Kidney (tissue), 14 donors: ENCODE results near the gene SHROOM2. TPM values are rescaled to one million over a fixed set of nuclear protein-coding genes. Genes with fewer than 3 reads are reported as not detected.
"Not testable (repeated sequence)": the region's sequence is repeated elsewhere in the genome, so short reads cannot be mapped to it uniquely, and the experiment has no call there.

ENCODE experiments used
- DNase-seq, 5 donors: peaks; one replicate each; pipeline ENCODE4 v3.0.0-alpha.2; 2013 to 2020
- FAIRE-seq: peaks from 2 replicates; lab custom pipeline; 2012; peaks lifted over from hg19 to GRCh38; lab: Jason Lieb, UNC
- H3K27ac ChIP-seq, 2 donors: one replicate each; pipeline ENCODE4 v1.7.0; 2013; ENCODE audit warnings: low read depth in 2 of 2, low read length in 2 of 2, inconsistent platforms in 1 of 2
- H3K27me3 ChIP-seq: one replicate; pipeline ENCODE4 v1.7.1; 2013; ENCODE audit warnings: low read length, inconsistent platforms; ENCODE audit not compliant: control insufficient read depth, insufficient read depth
- H3K36me3 ChIP-seq, 3 donors: one replicate each; pipeline versions ENCODE4 v1.7.0 to v1.7.1; 2013; ENCODE audit warnings: low read length in 3 of 3, control low read depth in 1 of 3, inconsistent platforms in 1 of 3; ENCODE audit not compliant: insufficient read depth in 3 of 3, control insufficient read depth in 2 of 3
- H3K4me1 ChIP-seq, 3 donors: one replicate each; pipeline versions ENCODE4 v1.7.0 to v1.7.1; 2013; ENCODE audit warnings: low read length in 3 of 3, inconsistent platforms in 1 of 3, low read depth in 1 of 3; ENCODE audit not compliant: control insufficient read depth in 2 of 3, insufficient read depth in 2 of 3
- H3K4me3 ChIP-seq, 3 donors: one replicate each; pipeline versions ENCODE4 v1.7.0 to v1.8.1; 2013; ENCODE audit warnings: low read length in 3 of 3, control low read depth in 1 of 3, inconsistent platforms in 1 of 3
- H3K9ac ChIP-seq, 3 donors: one replicate each; pipeline versions ENCODE4 v1.7.0 to v1.7.1; 2013; ENCODE audit warnings: low read length in 3 of 3, control low read depth in 1 of 3, inconsistent platforms in 1 of 3
- H3K9me3 ChIP-seq, 3 donors: one replicate each; pipeline versions ENCODE4 v1.7.0 to v1.7.1; 2013; ENCODE audit warnings: low read length in 3 of 3, control low read depth in 1 of 3, inconsistent platforms in 1 of 3; ENCODE audit not compliant: control insufficient read depth in 2 of 3, insufficient read depth in 1 of 3
- CTCF ChIP-seq: IDR thresholded peaks from 3 replicates; pipeline ENCODE4 v1.5.1; 2012; ENCODE audit warnings: mild to moderate bottlenecking, moderate library complexity, borderline replicate concordance; ENCODE audit not compliant: insufficient read depth; ENCODE audit errors: extremely low read depth
- intact Hi-C: fragments of 100-400 bp; cut with DNase I; formaldehyde crosslinking; loops from one replicate; pipeline ENCODE4 v1.11.1; 2022
- polyA plus RNA-seq: library from polyadenylated mRNA; stranded (reverse); fragments of 350-450 nt; fragmentation: Illumina TruSeq; extraction: RNeasy Lipid Tissue Mini Kit (QIAGEN cat#74804); gene quantifications from one replicate; pipeline ENCODE4 v1.2.3, GENCODE V29; 2014; ENCODE audit warnings: low read depth, low replicate concordance; ENCODE audit not compliant: insufficient read depth
- total RNA-seq: library from RNA; stranded (reverse); fragmentation: NEBNext Ultra II Directional; extraction: Animal tissue kit (Norgen Biotek cat#: 25700); gene quantifications from one replicate; pipeline ENCODE4 v1.2.1, GENCODE V29; 2021
- donor health status: control.
- donor health status: control.
- donor health status: control.
- donor health status: control.
- donor health status: control.
- donor health status: DM: yes; HTN: yes; CAD: no.
- donor health status: Normal renal cell carcinoma (clear cell type).

Gene SHROOM2
- total and polyA plus RNA-seq, 2 donors from 2014 or later = 3.5 to 11.8 TPM

GRCh38 chrX:9855561-9856283, 69.5 kb downstream of the SHROOM2 start:
- Histone ChIP-seq H3K9ac (peak overlapping the region in 1 of 3 donors; percentile 3), H3K4me3 (peak overlapping the region in 1 of 3 donors; percentile 25), H3K9me3 (no peaks in the 10 kb centered on the region), H3K36me3 (no peaks in the 10 kb centered on the region), H3K27me3 (no peaks in the 10 kb centered on the region), H3K4me1 (peaks cover 0 to 7% (median 0%) of the 10 kb centered on the region in 3 donors), H3K27ac (no peak overlapping the region)
- DNase-seq = peak in 1 of 5 donors; percentile 63
- peak; percentile 3 for FAIRE-seq
- no peak for TF ChIP-seq CTCF
- intact Hi-C loops = no loop called here

GRCh38 chrX:9856588-9856987, 70.4 kb downstream of the SHROOM2 start:
- Histone ChIP-seq H3K9me3 (no peaks in the 10 kb centered on the region), H3K27ac (no peak overlapping the region), H3K4me3 (no peak overlapping the region), H3K36me3 (no peaks in the 10 kb centered on the region), H3K27me3 (no peaks in the 10 kb centered on the region), H3K9ac (no peak overlapping the region), H3K4me1 (peaks cover 0 to 7% (median 0%) of the 10 kb centered on the region in 3 donors)
- intact Hi-C loops = no loop called here
- TF ChIP-seq CTCF = no peak
- DNase-seq (no peak), FAIRE-seq (no peak)

GRCh38 chrX:9857575-9858474, 71.6 kb downstream of the SHROOM2 start:
- no peak overlapping the region for H3K9ac ChIP-seq
- FAIRE-seq = no peak
- no peaks in the 10 kb centered on the region for H3K9me3 ChIP-seq
- intact Hi-C loops = no loop called here
- TF ChIP-seq CTCF = no peak
- no peak overlapping the region for H3K4me3 ChIP-seq
- DNase-seq = no peak
- H3K36me3 ChIP-seq = no peaks in the 10 kb centered on the region
- peaks cover 0 to 5% (median 0%) of the 10 kb centered on the region in 3 donors for H3K4me1 ChIP-seq
- no peak overlapping the region for H3K27ac ChIP-seq
- no peaks in the 10 kb centered on the region for H3K27me3 ChIP-seq

GRCh38 chrX:9858684-9859083, 72.5 kb downstream of the SHROOM2 start:
- intact Hi-C loops, H3K27me3 ChIP-seq, DNase-seq, H3K36me3 ChIP-seq, FAIRE-seq, H3K9ac ChIP-seq, H3K4me3 ChIP-seq, H3K9me3 ChIP-seq, H3K27ac ChIP-seq, H3K4me1 ChIP-seq: not testable (repeated sequence)
